HUDEP-2 (cell line): ENCODE measurements around the gene CARM1.
"Not testable (repeated sequence)": the region's sequence is repeated elsewhere in the genome, so short reads cannot be mapped to it uniquely, and the experiment has no call there.

ENCODE experiments used
- DNase-seq, 76 experiments: peaks; one replicate each; lab custom pipeline; 2025; ENCODE audit not compliant: unreplicated experiment in 76 of 76; lab: John Stamatoyannopoulos, UW

The CARM1 gene

DNA sequence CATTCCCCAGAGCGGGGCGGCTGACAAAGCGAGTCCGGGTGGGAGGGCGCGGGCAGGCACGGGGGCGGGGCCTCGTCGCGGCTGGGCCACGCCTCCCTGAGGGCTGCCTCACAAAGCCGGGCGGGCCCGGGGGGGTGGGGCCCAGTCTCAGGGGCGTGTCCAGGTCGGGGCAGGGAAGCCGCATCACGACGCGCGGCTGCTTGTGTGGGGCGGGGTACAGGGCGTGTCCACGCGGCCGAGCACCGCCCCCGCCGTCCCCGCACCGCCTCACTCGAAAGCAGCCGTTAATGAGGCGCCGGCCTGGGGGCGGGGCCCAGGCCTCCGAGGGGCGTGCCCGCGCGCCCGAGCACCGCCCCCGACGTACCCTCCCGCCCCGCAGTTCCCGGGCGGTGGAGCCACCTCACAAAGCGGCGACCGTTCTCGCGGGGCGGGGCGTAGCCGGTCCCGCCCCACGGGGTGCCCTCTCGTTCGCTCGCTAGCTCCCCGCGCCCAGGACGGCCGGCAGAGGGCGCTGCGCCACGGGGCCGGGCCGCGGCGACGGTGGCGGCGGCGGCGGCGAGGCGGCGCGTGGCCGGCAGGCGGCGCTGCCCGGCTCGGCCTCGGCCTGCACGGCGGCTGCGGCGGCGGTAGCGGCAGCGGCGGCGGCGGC is at the start of gene CARM1:
CARM1 (plus strand) TSS at position 599 of the 649 bp plus-strand sequence. CDS start 150 bp downstream, outside the sequence.
- DNase-seq, result peak; percentile 70 to 100 (median 100)

DNA sequence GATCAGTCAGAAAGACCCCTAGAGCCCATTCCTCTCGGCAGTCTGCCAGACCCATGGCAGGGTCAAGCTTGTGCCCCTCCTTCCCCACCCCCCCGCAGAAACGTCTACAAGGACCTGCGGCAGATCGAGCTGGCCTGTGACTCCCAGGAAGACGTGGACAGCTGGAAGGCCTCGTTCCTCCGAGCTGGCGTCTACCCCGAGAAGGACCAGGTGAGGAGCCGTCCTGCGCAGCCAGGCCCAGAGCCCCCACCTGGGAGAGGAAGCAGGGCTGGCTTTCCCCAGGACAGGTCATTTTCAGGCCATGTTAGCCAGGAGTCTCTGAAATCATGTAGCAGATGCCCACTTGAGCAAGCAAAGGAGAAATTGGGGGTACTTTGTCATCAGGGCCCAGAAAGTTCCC is 47.7 kb upstream of the CARM1 start:
- no peak for DNase-seq

DNA sequence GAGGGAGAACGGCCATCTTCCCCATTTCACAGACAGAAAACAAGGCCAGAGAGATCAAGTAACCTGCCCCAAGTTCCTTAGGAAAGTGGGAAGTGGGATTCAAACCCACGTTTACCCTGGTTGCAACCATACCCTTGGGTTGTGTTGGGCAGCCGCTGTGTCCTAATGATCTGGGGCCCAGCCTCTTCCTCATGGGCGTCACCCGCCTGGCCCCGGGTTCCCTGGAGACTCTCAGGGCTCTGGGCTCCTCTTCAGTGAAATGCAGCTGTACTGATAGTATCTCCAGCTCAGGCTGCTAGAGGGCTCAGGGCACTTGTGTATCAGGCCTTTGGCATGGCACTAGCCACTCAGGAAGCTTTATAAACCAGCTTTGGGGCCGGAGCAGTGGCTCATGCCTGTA is 45.1 kb upstream of the CARM1 start:
- peak in 72 of 76 experiments; percentile 23 to 87 (median 70) for DNase-seq

DNA sequence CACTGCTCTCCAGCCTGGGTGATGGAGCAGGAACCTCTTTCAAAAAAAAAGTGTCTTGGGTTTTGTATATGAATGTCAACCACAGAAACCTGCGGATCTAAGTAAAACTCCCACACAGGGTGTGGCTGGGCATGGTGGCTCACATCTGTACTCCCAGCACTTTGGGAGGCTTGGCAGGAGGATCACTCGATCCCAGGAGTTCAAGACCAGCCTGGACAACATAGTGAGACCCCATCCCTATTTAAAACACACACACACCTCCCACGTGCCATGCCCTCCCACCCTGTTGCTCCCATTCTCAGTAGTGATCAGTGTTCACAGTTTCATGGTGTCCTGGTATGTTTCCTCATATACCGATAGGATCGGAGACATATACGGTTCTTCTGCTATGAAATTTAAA is 44.5 kb upstream of the CARM1 start:
- DNase-seq, result peak in 9 of 76 experiments; percentile 15 to 48 (median 35)

DNA sequence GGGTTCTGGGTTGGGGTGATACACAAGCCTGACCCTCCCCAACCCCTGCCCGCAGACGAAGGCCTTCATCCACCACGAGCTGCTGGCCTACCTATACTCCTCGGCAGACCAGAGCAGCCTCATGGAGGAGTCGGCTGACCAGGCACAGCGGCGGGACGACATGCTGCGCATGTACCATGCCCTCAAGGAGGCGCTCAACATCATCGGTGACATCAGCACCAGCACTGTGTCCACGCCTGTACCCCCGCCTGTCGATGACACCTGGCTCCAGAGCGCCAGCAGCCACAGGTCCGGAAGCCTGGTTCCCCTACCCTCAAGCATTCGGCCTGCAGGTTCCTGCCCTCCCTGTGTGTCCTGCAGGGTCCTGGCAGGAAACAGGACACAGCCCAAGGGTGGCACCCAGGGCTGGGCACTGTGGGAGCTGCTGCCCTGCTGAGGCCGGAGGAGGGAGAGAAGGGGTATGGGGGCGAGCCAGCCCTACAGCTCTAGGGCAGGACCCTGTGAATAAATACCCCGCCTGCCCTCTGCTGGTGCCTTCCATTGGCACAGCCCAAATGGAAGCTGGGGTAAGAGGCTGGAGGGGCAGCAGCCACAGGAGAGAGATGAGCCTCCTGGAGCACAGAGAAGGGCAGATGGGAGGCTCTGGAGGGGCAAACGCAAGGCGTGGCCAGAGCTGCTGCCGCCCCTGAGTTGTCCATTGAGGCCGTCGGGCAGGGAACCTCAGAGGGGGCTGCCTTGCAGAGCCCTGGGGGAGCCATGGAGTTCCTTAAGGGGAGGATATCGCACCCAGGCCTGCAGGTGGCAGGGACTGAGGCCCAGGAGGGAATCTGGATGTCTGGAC is 42.2 kb upstream of the CARM1 start:
- peak in 21 of 76 experiments; percentile 8 to 50 (median 25) for DNase-seq

DNA sequence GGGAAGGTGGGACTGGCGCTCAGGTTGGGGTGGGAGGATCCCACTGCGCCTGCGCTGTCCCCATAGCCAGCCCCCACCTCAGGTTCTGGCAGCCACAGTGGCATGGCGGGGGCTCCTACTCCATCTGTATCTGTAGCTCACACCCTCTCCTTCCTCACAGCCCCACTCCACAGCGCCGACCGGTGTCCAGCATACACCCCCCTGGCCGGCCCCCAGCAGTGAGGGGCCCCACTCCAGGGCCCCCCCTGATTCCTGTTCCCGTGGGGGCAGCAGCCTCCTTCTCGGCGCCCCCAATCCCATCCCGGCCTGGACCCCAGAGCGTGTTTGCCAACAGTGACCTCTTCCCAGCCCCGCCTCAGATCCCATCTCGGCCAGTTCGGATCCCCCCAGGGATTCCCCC is 41.4 kb upstream of the CARM1 start:
- no peak for DNase-seq

DNA sequence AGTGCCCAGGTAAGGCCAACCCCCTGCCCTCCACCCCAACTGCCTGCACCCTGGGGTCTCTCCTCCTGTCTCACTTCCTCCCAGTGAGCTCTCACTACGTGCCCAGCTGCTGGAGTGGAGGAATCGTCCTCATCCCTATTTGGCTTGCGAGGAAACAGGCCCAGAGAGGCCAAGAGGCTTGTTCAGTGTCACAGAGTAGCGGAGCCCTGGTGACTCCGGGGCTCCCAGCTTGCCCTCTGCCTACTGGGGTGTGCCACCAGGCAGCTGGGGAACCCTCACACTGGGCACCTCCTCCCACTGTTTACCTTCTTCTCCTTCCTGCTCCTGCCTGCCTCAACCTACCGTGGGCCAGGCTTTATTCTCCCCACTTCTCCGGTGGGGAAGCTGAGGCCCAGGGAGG is 41.0 kb upstream of the CARM1 start:
- no peak for DNase-seq

DNA sequence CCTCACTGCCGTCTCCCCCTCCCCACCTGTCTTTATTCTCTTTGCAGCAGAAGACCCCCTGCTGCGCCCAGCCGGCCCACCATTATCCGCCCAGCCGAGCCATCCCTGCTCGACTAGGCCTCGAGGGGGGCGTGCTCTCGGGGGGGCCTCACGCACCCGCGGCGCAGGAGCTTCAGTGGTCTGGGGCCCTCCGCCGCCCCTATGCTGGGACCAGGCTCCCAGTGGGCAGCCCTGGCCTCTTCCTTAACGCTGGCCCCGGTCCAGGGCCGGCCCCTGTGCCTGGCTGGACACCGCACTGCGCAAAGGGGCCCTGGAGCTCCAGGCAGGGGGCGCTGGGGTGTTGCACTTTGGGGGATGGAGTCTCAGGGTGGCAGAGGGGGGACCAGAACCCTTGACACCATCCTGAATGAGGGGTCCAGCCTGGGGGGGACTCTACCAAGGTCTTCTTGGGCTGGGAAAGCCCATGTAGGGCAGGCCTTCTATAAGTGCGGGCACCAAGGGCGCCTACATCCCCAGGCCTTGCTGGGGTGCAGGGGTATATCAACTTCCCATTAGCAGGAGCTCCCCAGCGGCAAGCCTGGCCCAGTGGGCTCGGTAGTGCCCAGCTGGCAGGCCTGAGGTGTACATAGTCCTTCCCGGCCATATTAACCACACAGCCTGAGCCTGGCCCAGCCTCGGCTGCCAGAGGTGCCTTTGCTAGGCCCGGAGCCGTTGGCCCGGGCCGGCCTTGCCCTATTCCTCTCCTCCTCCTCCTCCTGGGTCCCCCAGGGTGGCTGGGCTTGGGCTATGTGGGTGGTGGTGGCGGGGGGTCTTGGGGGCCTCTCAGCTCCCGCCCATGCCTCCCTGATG is 40.2 kb upstream of the CARM1 start:
- no peak for DNase-seq

DNA sequence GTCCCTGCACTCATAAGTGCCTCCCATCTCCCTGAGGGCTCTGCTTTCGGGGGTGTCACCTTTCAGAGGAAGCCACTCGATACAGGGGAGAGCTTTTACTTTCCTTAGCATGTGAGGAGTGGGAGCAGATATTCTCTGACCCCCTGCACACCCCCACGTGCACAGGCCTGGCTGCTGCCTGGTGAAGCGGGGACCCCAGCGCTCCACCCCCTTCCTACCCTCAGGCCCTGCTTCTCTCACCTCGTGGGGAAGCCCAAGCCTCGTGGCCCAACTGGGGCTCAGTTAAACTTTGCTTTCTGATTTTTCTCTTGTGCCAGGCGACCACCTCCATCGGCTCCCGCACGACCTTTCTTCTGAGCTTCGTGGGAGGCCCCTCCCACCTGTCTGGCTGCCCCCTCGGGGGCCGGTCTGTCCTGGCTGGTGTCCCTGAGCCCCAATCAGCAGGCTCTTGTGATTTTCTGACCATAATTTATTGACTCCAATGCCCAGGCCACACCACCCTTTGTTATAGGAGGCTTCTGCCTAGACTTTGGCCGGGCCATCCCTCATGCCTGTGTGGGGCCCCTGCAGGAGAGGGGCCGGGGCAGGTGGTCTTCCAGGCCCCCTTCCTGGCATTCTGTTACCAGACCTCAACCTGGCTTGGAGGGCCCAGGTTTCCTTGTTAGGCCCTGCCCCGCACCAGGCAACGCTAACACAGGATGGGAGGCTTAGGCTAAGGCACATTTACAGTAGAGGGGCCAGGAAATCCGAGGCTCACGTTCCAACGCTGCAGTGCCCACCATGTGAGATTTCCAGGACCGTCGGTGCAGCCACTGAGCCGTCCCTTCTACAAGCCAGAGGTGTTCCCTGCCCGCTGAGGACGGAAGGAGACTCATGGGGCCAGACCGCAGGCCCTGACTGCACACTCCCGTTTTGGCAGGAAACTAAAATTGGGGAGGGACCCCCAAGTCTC is 39.1 kb upstream of the CARM1 start:
- no peak for DNase-seq

DNA sequence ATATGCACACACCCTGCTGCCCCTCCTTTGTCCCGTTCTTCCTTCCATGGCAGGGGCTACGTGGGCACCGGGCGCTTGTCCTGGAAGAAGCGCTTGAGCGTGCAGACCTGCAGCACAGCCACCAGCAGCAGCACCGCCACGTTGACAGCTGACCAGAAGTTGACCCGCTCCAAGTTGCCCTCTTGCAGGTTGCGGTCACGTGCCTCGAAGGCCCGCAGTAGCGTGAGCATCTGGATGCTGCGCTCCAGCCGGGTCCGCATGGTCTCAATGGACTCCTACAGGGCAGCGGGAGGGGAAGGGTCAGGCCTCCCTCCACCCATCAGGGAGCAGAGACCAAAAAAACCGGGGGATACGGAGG is 38.4 kb upstream of the CARM1 start:
- no peak for DNase-seq

DNA sequence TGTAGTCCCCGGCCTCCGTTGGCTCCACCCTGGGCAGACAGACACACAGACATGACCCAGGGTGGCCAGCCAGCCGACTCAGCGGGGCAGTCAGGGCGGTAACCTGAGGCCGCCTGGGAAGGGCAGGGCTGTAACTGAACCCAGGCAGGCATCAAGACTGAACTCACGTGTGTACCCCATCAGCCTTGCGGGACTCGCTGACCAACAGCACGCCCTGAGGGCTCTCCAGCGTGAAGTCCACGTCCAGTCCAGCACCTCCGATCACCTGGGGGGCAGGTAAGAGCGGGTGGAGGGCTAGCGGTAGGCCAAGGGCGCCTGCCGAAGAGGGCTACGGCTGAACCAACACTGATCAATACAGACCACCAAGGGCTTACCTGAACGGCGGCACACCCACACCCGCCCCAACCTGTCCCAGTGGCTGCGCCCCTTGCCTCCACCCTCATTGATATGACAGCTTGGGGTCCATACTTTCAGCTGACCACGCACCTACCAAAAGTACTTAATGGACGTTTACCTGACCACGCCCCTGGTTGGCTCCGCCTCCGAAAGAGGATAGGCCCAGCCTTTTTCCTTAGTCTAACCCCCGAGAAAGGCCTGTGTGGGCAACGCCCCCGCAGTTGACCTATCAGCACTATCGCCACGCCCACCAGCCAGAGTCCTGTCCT is 36.1 kb upstream of the CARM1 start:
- DNase-seq, result peak in 7 of 76 experiments; percentile 51 to 100 (median 99)

DNA sequence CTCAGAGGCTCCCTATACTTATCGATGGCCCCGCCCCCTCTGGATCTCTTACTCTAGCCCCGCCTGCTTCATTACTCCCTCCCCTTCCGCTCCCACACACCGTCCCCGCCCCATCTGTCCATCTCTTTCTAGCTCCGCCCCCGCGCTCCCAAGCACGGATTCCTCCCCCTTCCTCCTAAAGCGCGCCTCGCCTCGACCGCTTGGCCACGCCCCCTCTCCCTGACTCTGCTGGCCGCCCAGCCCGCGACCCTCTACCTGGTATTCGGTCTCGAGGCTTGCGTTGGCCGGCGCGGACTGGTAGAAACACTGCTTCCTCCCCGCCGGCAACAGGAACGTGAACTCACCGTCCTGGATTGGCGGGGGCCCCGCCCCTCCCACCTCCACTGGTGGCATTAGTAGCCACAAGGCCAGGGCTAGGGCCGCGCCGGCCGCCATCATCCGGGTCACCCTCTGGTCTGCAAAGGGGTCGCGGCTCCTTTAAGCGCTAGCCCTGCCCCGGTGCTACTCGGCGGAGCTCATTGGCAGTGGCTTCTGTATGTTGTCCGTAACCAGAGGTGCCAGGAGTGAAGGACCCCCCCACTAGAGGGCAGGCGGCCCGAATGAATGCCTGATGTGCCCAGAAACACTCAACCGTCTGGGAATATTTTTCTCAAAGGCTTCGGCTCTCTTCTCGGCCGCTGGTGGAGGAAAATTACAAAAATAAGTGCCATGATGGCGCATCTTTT is 35.4 kb upstream of the CARM1 start, which contains the start of gene TMED1:
TMED1 (minus strand) TSS at position 459 of the 725 bp plus-strand sequence; CDS start at position 438, 21 bp downstream.
- DNase-seq, result peak; percentile 51 to 100 (median 100)

DNA sequence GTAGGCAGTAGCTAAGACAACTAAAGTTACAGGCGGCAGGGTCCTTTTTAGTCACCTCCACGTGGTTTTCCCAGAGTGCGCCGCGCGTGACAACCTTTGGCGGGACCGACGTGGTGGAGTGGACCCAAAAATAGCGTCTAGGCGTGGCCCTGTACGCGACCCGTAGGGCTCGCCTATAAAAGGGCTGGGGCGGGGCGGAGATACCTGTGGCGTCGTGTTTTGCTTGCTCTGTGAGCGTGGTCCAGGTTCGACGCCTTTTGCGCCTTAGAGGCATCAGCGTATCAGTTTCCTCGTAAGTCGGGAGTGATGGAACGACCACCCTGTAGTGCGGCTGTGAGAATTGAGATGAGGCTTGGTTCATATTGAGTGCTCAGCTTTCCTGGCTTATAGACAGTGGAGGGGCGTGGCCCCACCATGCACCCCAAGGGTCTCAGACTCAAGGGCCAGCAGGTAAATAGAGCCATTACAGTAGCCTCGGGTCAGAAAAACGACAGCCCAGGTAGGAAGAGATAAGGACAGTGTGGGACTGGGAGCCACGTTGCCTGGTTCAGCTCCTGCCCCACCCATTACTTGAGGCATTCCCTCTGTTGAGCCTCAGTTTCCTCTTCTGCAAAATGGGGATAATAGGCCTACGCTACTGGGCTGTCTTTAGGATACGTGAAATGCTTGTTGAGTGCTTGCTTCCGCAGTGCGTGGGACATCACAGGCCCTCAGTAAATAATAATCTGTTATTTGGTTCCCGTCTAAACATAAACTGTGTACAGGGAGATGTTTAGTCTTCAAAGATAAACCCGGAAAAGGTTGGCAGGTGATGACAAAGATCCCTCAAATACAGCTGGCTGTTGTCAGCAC is 34.6 kb upstream of the CARM1 start:
- DNase-seq, result peak in 73 of 76 experiments; percentile 50 to 99 (median 92)

DNA sequence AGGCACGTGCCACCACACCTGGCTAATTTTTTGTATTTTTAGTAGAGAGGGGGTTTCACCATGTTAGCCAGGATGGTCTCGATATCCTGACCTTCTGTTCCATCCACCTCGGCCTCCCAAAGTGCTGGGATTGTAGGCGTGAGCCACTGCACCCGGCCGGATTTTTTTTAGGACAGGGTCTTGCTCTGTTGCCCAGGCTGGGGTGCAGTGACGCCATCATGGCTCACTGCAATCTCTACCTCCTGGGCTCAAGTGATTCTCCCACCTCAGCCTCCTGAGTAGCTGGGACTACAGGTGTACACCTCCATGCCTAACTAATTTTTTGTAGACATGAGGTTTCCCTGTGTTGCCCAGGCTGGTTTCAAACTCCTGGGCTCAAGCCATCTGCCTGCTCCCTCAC is 33.7 kb upstream of the CARM1 start:
- not testable (repeated sequence) for DNase-seq

DNA sequence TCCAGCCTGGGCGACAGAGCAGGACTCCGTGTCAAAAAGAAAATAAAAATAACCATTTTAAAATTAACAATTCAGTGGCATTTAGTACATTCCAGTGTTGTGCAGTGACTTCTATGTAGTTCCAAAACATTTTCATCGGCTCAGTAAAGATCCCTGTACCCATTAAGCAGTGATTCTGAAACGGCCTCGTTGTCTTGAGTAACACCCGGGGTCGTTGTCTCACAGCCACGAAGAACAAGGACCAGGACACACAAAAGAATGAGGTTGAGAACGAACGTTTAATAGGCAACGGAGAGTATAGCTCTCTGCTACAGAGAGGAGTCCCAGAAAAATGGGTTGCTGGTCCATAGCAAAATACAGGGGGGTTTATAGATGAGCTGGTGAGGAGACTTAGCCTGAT is 33.0 kb upstream of the CARM1 start:
- DNase-seq, result peak in 1 of 76 experiments; percentile 14

DNA sequence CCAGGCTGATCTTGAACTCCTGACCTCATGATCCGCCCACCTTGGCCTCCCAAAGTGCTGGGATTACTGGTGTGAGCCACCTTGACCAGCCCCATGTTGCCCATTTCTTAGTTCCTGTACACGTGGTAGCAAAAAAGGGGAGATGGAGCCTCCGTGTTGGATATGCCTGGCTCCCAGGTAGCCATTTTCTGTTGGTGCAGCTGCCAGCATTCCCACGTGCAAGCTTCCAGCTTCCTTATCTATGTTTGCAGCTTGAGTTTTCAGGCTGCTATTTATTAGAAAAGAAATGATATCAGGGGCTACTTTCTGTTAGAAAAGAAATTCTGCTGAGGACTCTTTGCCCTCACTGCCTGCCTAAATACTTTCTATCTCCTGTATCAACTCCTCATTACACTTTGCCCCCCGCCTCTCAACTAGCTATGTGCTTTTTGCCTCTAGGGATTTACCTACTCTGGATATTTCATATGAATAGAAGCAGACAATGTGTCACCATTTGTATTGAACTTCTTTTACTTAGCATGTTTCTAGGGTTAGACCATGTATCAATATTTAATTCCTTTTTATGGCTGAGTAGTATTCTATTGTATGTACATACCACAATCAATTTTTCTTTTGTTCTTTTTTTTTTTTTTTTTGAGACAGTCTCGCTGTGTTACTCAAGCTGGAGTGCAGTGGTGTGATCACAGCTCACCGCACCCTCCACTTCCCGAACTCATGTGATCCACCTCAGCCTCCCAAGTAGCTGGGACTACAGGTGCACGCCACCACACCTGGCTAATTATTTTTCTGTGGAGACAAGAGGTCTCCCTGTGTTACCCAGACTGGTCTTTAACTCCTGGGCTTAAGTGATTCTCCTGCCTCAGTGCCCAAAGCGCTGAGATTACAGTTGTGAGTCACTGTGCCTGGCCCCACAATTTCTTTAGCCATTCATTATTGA is 32.0 kb upstream of the CARM1 start:
- peak in 54 of 76 experiments; percentile 24 to 84 (median 46) for DNase-seq

DNA sequence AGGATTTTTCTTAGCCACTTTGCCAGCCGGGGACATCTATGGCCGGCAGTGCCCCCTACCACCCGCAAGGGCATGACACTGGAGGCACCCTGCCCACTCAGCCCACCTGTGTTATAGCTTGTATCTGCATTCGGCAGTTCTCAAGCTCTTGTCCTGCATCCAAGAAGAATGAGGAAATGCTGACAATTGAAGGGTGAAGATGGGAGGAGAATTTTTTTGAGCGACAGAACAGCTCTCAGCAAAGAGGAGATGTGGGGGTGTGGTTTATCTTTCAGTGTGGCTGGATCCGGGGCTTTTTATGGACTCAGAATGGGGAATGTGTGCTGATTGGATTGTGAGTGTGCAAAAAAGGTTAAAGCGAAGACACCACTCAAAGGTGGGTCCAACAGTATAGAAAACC is 28.6 kb upstream of the CARM1 start:
- DNase-seq, result no peak
